GM19397 (cell line): Measurements from ENCODE around the gene NUP42.
"Not testable (repeated sequence)": the region's sequence is repeated elsewhere in the genome, so short reads cannot be mapped to it uniquely, and the experiment has no call there.

Experiments
- ATAC-seq: cut with Tn5 transposase; IDR thresholded peaks from one replicate; pipeline ENCODE4 v1.9.1; 2021; ENCODE audit warnings: mild to moderate bottlenecking, moderate library complexity; ENCODE audit not compliant: unreplicated experiment

Gene NUP42

GRCh38 chr7:23181684-23182553, at the start of gene NUP42:
Gene NUP42, plus strand, starts transcription at chr7:23182048. Its CDS starts 38 bp downstream, at chr7:23182086.
- peak; percentile 97 for ATAC-seq

- no peak for ATAC-seq
These were observed 48.1 kb upstream of the NUP42 start for GRCh38 chr7:23133797-23134196.

GRCh38 chr7:23135755-23136154, 46.1 kb upstream of the NUP42 start:
- no peak for ATAC-seq

- no peak for ATAC-seq
These were observed 45.6 kb upstream of the NUP42 start for GRCh38 chr7:23136216-23136615.

GRCh38 chr7:23157679-23158078, 24.2 kb upstream of the NUP42 start:
- ATAC-seq: no peak

- no peak for ATAC-seq
These were observed 23.3 kb upstream of the NUP42 start for GRCh38 chr7:23158546-23158945.

- no peak for ATAC-seq
These were observed 20.4 kb upstream of the NUP42 start for GRCh38 chr7:23161482-23161881.

GRCh38 chr7:23164846-23165245, 17.0 kb upstream of the NUP42 start:
- no peak for ATAC-seq

GRCh38 chr7:23165316-23165715, 16.5 kb upstream of the NUP42 start:
- ATAC-seq: no peak

- no peak for ATAC-seq
These were observed 14.2 kb upstream of the NUP42 start for GRCh38 chr7:23167691-23168090.

GRCh38 chr7:23168111-23168885, 13.6 kb upstream of the NUP42 start:
- ATAC-seq: no peak

- no peak for ATAC-seq
These were observed 5.9 kb upstream of the NUP42 start for GRCh38 chr7:23175938-23176337.

- ATAC-seq: no peak
These were observed 1.6 kb downstream of the NUP42 start for GRCh38 chr7:23183279-23184012.

GRCh38 chr7:23184291-23184690, 2.4 kb downstream of the NUP42 start:
- no peak for ATAC-seq

- no peak for ATAC-seq
These were observed 3.0 kb downstream of the NUP42 start for GRCh38 chr7:23184709-23185359.

GRCh38 chr7:23185980-23186379, 4.1 kb downstream of the NUP42 start:
- ATAC-seq: no peak

GRCh38 chr7:23191022-23191421, 9.2 kb downstream of the NUP42 start:
- ATAC-seq: no peak

- ATAC-seq: not testable (repeated sequence)
These were observed 11.9 kb downstream of the NUP42 start for GRCh38 chr7:23193650-23194227.

- ATAC-seq: no peak
These were observed 14.5 kb downstream of the NUP42 start for GRCh38 chr7:23196306-23196705.

GRCh38 chr7:23197745-23198144, 15.9 kb downstream of the NUP42 start:
- not testable (repeated sequence) for ATAC-seq
